GM12865 (cell line): ENCODE measurements around the gene SHQ1.
A peak's percentile ranks its signal among the peaks of the same experiment; 100 is the strongest.

ENCODE experiments used
- DNase-seq: peaks from one replicate; pipeline ENCODE4 v3.0.0; 2010; ENCODE audit warnings: low read depth
- H3K4me3 ChIP-seq: 2 replicates; pipeline ENCODE4 v1.5.1; 2011; ENCODE audit warnings: mild to moderate bottlenecking, low read depth, low read length, control low read depth
- TF ChIP-seq, protein P1 (sequence below): IDR thresholded peaks from 2 replicates; pipeline ENCODE4 v1.5.1; 2011; ENCODE audit warnings: low read length, control low read depth, low read depth, inconsistent platforms; ENCODE audit not compliant: insufficient read depth; ENCODE audit errors: missing control alignments

Gene SHQ1

DNA sequence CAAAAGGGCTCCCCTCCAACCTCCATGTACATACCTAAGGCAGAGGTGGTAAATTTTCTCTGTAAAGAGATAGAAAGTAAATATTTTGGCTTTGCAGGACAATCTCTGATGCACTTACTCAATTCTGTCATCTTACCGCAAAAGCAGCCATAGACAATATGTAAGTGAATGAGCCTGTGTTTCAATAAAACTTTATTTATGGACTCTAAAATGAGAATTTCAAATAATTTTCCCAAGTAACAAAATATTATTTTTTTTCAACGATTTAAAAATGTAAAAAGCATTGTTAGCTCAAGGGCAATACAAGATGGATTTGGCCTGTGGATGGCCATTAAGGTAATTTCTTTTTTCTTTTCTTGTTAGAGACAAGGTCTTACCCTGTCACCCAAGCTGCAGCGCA, 44.7 kb downstream of the SHQ1 start:
- TF ChIP-seq, protein P1, sequence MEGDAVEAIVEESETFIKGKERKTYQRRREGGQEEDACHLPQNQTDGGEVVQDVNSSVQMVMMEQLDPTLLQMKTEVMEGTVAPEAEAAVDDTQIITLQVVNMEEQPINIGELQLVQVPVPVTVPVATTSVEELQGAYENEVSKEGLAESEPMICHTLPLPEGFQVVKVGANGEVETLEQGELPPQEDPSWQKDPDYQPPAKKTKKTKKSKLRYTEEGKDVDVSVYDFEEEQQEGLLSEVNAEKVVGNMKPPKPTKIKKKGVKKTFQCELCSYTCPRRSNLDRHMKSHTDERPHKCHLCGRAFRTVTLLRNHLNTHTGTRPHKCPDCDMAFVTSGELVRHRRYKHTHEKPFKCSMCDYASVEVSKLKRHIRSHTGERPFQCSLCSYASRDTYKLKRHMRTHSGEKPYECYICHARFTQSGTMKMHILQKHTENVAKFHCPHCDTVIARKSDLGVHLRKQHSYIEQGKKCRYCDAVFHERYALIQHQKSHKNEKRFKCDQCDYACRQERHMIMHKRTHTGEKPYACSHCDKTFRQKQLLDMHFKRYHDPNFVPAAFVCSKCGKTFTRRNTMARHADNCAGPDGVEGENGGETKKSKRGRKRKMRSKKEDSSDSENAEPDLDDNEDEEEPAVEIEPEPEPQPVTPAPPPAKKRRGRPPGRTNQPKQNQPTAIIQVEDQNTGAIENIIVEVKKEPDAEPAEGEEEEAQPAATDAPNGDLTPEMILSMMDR, result no peak
- DNase-seq, result no peak
- H3K4me3 ChIP-seq, result no peak overlapping the region

DNA sequence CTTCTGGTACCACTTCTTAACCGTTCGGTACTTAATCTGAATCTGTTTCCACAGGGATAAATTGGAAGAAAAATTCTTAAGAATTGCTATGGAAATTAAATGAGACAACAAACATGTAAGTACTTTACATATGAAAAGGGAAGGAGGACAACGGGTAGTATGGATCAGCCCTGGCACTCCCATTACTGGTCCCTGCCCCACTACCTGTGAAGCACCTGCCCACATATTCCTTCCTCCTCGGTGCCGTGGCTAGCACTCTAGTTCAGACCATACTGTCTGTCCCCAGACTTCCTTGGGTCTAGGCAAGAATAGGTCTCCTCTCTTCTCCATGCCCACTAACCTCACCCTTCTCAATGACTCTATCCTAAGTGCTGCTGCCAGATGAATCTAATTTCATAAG, 46.2 kb downstream of the SHQ1 start:
- no peak overlapping the region for H3K4me3 ChIP-seq
- DNase-seq, result no peak
- TF ChIP-seq, protein P1, result no peak

DNA sequence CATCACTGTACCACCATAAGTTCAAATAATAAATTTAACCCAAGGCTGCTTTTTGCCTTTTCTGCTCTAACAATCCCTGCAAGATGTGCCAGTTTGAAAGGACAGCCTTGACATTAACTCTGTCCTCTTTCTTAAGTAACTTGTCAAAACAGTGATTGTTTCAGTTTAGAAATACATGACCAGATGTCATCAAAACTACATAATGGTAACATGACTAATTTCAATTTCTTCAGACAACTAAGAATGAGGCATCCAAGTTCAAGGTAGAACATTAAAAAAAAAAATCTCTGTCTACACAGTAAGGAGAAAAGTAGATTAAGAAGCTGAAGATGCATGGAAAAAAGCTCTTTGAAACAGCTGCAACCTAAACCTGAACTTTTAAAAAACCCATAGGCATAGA, 47.4 kb downstream of the SHQ1 start:
- DNase-seq, result peak; percentile 23
- TF ChIP-seq, protein P1, result no peak
- no peak overlapping the region for H3K4me3 ChIP-seq

DNA sequence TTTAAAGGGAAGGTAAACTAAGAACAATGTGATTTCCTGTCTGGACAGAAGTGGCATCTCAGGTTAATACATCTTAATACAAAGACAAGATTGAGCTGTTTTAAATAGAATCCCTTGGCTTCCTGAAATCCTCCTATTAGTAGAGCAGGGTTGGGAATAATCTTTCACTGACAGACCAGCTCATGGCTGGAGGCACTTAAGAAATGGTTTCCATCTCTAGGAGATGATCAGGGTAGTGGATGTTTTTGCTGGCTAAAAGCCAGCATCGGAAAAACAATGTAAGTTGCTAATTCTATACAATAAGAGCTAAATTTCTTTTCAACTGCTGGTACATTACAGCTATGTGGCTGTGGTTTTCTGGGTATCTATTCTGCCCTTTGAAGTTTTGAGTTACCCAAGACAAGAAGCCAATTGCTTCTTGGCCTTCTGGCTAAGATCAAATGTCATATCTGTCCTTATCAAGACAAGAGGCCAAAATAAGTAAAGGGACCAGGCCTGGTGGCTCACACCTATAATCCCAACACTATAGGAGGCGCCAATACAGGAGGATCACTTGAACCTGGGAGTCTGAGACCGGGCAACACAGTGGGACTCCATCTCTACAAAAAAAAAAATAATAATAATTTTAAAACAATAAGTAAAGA, 49.6 kb downstream of the SHQ1 start:
- no peak for DNase-seq
- no peak overlapping the region for H3K4me3 ChIP-seq
- TF ChIP-seq, protein P1, result no peak

DNA sequence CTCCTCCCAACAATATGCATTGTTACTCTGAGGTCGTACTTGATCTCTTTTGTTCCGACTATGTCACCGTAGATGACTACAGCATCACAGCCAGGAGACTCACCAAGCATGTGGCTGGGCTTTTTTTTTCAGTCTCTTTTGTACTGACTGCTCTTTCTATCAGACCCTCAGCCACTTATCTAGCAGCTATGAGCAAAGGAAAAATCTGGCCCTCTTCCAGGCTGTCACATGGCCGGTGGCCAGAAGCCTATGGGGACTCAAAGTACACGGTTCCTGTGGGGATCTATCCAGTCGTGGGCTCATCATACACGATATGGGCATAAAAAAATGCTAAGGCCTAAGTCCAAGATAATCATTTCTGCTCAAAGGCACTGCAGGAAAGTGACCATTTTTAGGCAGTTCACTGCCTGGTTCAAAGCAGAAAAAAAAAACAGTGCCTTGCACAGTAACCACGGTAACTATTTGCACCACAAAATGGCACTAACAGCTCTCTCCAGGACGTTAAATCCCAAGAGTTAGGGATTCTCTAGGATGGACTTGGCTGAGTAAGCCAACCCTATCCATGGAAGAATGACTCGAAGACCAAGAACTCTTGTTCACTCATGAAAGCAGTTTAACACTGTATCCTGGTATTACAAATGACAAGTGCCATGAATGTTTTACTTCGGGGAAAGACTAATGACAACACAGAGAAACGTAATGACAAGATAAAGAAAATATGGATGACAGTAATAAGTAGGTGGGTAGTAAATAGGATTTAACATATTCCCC, 50.3 kb downstream of the SHQ1 start:
- no peak overlapping the region for H3K4me3 ChIP-seq
- TF ChIP-seq, protein P1, result no peak
- DNase-seq, result no peak

DNA sequence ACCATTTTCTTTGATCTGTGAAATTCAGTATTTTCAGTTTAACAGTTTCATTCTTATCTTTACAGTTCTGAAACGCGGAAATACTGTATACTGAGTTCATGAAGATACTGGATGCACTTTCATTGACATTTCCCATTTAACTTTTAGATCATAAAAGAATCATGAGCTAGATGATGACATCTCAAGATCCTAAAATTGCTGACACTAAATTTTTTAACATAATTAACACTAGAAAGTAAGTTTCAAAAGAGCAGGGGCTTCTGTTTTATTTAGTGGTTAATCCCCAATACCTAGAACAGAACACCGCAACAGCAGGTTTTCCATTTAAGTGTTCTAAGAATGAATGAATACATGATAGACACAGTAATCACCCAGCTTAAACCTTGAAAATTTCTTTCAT, 54.2 kb downstream of the SHQ1 start:
- TF ChIP-seq, protein P1, result no peak
- H3K4me3 ChIP-seq, result no peak overlapping the region
- no peak for DNase-seq
